Measurements from ENCODE around the gene ZBTB8OS. TPM values are rescaled to one million over a fixed set of nuclear protein-coding genes. Genes with fewer than 3 reads are reported as not detected.

Gene ZBTB8OS
- total RNA-seq, 6 experiments from 2014 or later = 14.1 to 27.6 (median 19.6) TPM

- DNase-seq = no peak
- H3K36me3 ChIP-seq = no peaks in the 10 kb centered on the region
- no peak overlapping the region for H3K27ac ChIP-seq
- intact Hi-C loops (cut with DNase I) = no loop called here
- no peaks in the 10 kb centered on the region for H3K9me3 ChIP-seq
- ATAC-seq = no peak
- no peak overlapping the region for H3K4me3 ChIP-seq
- TF ChIP-seq CTCF (IDR thresholded peaks at IDR 0.05) (no peak), POLR2A (IDR thresholded peaks at IDR 0.05) (no peak)
- H3K27me3 ChIP-seq = no peaks in the 10 kb centered on the region
- 95% methylated on average over 5 of the region's 5 CpGs for WGBS (ENCODE audit: insufficient coverage, low coverage, low lambda C conversion rate, missing lambda C conversion rate)
- no peaks in the 10 kb centered on the region for H3K4me1 ChIP-seq
Measured at GRCh38 chr1:32618673-32619221, 31.6 kb downstream of the ZBTB8OS start.

- TF ChIP-seq POLR2A (IDR thresholded peaks at IDR 0.05) (no peak), CTCF (IDR thresholded peaks at IDR 0.05) (no peak)
Measured at GRCh38 chr1:32613472-32613871, 36.9 kb downstream of the ZBTB8OS start.

GRCh38 chr1:32612189-32612881 is 38.0 kb downstream of the ZBTB8OS start:
- Histone ChIP-seq H3K36me3 (no peaks in the 10 kb centered on the region), H3K27ac (peak overlapping the region in 1 of 3 donors; percentile 55)
- intact Hi-C loops (cut with DNase I) = no loop called here

More at GRCh38 chr1:32613472-32613871, 36.9 kb downstream of the ZBTB8OS start:
- ATAC-seq (no peak), DNase-seq (no peak)
- Histone ChIP-seq H3K36me3 (no peaks in the 10 kb centered on the region), H3K4me3 (no peak overlapping the region), H3K4me1 (peaks cover 0 to 3% (median 0%) of the 10 kb centered on the region in 4 donors), H3K27me3 (no peaks in the 10 kb centered on the region), H3K27ac (no peak overlapping the region), H3K9me3 (no peaks in the 10 kb centered on the region)
- intact Hi-C loops (cut with DNase I) = no loop called here
- WGBS (ENCODE audit: insufficient coverage, low coverage, low lambda C conversion rate, missing lambda C conversion rate) = 95% methylated on average over 3 of the region's 5 CpGs

GRCh38 chr1:32611859-32612188 is 38.5 kb downstream of the ZBTB8OS start:
- H3K9me3 ChIP-seq = no peaks in the 10 kb centered on the region
- intact Hi-C loops (cut with DNase I) = no loop called here
- peak overlapping the region in 1 of 3 donors; percentile 55 for H3K27ac ChIP-seq
- no peaks in the 10 kb centered on the region for H3K36me3 ChIP-seq
- DNase-seq (no peak), ATAC-seq (no peak)
- TF ChIP-seq POLR2A (IDR thresholded peaks at IDR 0.05) (no peak), CTCF (IDR thresholded peaks at IDR 0.05) (no peak)
- H3K27me3 ChIP-seq = no peaks in the 10 kb centered on the region
- H3K4me3 ChIP-seq = peak overlapping the region; percentile 14 to 50 (median 37)
- 3% methylated on average over 4 of the region's 12 CpGs for WGBS (ENCODE audit: insufficient coverage, low coverage, low lambda C conversion rate, missing lambda C conversion rate)
- H3K4me1 ChIP-seq = peaks cover 0 to 3% (median 0%) of the 10 kb centered on the region in 4 donors

More at GRCh38 chr1:32612189-32612881, 38.0 kb downstream of the ZBTB8OS start:
- Histone ChIP-seq H3K4me3 (peak overlapping the region; percentile 14 to 50 (median 37)), H3K4me1 (peaks cover 0 to 3% (median 0%) of the 10 kb centered on the region in 4 donors), H3K9me3 (no peaks in the 10 kb centered on the region), H3K27me3 (no peaks in the 10 kb centered on the region)
- ATAC-seq (peak; percentile 100), DNase-seq (peak; percentile 92 to 96 (median 93))
- 13% methylated on average over 18 of the region's 35 CpGs for WGBS (ENCODE audit: insufficient coverage, low coverage, low lambda C conversion rate, missing lambda C conversion rate)
- TF ChIP-seq POLR2A (IDR thresholded peaks at IDR 0.05) (peak; percentile 61), CTCF (IDR thresholded peaks at IDR 0.05) (peak; percentile 31 to 51 (median 40))

Measured in right lobe of liver (tissue), 6 donors.